NCI-H446 (cell line): ENCODE results near the gene HAND2.

ENCODE experiments used
- DNase-seq, 2 experiments: peaks; one replicate each; lab custom pipeline; 2025; lab: John Stamatoyannopoulos, UW

HAND2 gene

DNA sequence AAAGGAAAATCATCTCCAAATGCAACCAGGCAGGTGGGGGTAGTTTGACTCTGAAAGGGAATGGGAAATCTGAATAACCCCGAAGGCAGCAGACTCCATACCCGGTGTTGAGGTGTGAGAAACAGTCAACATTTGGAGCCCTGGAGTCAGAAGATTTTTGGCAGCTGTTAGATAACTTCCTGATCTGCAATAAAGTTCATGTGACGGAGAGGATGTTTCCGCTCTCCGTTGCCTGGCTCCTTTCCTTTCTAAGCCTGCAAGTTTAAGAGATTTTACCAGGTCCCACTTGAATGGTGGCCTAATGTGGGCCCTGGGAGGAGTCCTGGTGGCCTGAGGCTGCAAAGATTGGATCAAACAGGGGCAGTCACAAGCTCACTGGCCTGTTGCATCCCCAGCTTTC is 27.7 kb downstream of the HAND2 start:
- no peak for DNase-seq

DNA sequence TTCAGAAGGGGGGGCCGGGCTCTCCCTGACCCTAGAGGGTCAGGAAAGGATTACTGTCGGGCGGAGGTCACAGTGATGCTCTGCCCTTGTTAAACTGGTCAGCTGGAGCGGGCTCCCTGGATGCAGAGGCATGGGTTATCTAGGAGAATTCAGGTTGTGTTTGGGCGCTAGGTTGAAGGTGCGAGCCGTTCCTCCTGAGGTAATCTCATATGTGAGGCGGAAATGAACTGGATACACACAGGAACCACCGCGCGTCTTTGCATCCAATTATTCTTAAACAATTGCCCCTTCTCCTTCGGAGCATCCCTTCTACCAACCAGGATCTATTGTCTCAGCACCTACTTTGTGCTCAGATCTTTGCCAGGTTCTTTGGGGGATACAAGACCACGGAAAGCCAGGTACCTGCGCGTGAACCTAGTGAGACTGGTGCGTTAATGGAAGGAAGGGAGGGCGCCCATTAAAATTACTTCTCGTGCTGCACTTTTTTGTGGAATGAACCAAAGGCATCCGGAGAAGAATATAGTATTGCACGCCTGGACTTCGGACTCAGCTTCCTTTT is 28.4 kb downstream of the HAND2 start:
- DNase-seq, result no peak

DNA sequence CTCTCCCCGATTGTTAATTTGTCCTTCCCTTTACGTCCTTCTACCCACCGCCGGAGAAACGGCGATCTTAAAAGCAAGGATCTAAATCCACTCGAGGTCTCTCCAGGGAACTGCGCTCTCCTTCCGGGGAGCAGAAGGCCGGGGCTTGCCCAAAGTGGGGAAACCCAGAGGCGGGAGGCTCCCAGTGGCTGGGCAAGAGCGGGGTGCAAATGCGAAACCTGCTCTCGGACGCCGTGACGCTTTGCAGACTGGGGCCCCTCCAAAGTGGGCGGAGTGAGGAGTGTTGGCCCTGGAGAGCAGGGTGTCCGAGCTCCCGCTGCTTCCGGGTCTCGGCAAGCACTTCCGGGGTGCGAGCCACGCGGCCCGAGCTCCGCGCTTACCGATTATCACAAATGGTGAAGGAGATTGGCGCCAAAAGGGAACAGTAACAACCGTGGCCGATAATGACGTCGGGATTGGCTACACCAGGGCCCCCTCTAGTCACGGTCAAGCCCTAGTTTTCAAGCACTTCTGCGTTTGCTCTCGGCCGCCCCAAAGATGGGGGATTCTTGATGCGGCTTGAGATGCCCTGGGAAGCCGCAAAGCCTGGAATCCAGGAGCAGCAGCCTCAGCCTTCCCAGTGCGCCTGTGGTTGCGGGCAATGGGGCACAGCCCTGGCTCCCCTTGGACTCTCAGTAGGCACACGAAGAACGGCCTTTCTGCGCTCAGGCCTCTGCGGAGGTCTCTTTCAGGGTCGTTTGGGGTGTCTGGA is 29.0 kb downstream of the HAND2 start:
- no peak for DNase-seq

DNA sequence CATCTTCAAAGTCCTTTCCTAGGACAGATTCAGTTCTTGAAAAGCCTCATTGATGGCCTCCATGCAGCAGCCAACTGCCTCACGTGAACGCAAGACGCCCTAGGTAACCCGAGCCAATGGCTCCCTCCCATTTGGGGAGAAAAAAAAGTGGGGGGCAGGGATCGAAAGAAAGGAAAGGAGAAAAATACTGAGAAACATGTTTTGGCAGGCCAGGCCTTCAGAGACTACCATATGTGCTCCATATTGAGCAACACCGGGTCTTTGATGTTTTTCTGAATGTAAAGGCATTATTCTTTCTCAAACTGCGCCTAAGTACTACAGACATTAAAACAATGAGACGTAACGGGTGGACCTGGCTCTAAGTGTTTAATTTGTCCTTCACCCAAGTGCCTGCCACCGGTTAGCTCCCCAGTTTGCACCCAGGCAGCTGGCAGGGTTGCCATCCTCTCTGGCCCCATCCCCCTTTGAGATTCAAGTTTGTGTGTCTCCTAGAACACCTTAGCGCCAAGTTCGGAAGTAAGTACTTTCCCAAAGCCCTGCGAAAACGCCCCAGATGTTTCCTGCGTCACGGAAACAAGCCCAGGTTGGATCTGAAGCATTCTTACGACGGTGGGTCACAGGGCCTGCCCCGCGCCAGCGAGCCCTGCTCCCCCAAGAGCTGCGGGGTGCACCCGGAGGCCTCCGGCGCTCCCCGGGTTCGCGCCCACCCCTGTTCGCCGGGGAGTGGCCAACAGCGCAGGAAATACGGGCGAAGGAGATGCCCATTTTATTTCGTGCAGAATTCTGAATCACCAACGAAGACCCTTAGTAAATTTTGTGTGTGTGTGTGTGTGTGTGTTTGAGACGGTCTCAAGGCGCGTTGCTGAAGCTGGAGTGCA is 30.1 kb downstream of the HAND2 start:
- DNase-seq, result peak in 1 of 2 experiments; percentile 41

DNA sequence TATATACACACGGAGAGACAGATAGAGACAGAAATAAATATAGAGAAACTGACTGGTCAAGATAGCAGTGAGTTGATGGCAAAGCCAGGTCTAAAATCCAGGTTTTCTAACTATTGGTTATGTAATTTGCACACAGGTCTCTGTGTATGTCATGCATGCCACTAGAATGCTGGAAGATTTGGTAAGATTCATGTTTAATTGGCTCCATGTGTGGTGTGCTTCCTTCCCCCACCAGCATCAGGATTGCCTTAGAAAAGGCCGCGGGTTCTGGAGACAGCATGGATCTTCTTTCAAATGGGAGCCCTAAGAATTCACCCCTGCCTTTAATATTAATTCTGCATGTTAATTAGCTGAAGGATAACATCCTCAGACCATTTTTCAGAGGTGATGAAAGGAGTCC is 31.3 kb downstream of the HAND2 start:
- DNase-seq, result no peak

DNA sequence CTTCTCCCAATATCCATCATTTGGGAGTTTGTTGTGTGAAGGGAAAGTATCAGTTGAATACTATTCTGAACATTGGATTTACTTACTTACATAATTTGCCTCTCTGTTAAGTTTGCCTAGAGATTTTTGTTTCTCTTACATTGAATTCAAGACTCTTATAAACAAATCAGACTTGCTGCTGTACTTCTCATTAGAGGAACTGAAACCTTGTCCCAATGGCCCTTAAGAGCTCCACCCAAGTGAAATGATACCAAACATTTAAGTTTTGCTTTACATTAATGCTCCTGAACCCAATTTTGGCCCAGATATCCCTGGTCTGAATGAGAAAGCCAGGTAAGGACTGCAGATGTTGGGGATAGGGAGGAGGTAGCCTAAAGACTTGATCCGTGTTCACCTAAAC is 32.0 kb downstream of the HAND2 start:
- DNase-seq, result no peak

DNA sequence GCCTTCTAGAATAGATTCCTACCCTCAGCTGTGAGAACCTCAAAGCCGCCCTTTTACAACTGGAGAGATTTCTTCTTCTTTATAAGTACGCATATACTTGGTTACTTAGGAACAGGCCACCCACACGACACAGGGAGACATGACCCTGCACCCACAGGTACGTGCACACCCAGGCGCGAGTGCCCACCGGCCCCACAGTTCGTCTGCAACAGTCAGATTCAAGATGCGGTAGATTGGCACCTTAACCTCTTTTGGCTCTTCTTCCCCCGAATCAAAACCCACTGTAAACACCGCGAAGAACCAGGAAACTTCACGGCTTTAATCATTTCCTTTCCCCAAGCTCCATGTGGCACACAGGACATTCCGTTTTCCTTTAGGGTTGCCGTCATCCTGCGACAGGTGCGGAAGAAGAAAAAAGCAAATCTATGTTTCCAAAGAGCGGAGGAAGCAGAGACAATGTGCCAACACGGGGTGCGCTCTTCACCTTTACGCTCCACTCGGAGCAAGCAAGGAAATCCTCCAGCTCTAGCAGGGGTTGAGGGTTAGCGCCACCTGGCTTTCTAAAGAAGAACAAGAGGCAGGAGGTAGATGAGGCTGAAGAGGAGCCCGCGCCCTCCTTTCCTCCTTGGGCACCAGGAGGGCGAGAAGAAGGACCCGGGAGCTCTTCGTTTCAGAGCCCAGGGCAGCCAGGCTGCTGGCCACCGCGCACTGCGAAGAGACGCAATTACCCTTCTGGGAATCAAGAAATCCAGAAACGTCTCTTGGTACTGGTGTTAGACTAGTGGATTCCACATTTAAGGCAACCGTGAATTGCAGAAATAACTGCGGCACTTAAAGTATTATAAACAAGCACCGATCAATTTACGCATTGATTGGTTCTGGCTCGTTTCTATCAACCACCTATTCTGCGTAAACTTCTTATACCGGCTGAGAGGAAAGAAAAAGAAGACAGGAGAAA is 35.7 kb downstream of the HAND2 start:
- peak in 1 of 2 experiments; percentile 60 for DNase-seq

DNA sequence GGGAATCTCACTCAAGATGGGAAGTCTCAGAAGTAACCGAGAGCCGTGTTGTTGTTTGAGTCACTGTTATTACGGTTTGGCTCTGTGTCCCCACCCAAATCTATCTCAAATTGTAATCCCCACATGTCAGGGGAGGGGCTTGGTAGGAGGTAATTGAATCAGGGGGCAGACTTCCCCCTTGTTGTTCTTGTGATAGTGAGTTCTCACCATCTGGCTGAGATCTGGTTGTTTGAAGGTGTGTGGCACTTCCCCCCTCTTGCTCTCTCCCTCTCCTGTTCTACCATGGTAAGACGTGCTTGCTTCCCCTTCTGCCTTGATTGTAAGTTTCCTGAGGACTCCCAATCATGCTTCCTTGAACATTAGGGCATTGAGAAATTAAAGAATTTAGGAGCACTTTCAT is 37.0 kb downstream of the HAND2 start:
- DNase-seq, result no peak

DNA sequence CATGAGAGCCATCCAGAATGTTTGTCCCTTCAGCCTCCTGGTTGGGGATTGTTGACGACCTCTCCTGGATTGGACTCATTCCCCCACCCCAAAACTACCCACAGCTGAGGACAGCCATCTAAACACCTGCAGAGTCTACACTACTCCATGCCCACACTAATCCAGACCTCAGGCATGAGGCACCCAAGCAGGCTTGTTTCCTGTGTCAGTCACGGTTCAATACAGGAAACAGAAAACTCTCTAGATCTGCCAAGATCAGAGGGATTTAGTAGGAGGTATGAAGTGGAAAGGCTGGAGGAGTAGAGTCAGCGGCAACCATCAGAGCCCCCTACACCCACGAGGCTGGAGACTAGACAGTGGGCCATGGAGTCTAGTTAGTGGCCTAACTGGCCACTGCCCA is 37.7 kb downstream of the HAND2 start:
- DNase-seq, result no peak

DNA sequence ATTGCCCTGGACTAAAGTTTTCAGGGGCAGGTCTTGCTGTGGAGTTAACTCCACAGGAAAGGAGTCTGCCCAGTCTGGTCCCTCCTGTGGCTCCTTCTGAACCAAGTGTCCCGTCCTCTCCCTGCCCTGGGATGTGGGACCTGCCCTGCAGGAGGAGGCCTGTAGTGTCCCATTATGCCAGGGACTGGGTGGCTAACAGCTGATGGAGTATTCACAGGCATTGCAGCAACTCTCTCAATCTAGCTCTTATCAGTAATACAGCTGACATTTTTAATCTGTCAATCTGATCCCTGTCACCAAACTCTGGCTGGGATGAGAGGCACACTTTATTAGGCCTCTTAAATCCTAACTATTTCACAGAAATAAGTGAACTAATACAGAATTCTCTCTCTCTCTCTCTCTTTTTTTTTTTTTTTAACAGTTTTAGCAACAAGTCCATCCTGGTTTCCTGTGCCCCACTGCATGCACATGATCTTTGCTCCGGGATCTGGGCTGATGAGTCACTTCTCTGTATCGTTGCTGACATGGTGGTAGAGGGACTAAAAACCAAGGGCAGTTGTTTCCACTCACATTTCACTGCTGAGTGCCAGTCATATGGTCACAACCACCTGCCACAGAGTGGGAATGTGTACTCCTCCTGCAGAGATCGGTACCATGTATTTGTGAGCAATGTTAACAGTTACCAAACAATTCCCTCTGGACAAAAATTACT is 39.1 kb downstream of the HAND2 start:
- DNase-seq, result no peak

DNA sequence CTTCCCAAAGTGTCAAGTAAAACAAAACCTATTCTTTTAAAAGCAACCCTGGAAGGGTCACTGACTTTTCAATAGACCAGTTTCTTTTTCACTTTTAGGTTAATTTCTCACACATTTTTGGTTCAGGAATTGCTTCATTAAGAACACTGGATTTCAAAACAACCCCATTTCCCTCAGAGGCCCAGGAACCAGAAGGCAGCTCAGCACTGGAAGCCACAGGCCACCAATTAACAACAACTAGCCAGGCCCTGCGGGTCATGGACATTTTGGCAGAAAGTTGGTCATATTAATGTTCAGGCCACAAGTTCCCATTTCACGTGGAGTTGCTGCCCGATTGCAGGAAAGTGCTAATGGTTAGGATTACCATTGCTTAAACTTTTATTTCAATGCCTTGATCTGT is 39.8 kb downstream of the HAND2 start:
- no peak for DNase-seq

DNA sequence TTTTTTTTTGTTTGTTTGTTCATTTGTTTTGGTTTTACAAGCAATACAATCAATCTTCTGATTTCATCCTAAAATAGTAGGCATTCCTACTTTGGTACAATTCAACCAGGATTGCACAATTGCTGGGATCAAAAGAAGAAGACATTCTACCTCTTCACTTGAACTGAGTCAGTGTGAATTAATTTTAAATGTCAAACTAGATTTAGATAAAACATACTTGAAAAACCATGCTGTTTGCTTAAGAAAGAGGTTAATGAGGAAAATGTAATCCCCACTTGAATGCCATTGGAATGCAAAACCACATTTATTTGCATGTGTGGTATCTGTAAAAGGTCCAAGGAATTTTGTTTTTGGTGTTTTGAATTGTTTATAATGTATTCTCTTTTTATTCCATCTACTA is 40.5 kb downstream of the HAND2 start:
- no peak for DNase-seq

DNA sequence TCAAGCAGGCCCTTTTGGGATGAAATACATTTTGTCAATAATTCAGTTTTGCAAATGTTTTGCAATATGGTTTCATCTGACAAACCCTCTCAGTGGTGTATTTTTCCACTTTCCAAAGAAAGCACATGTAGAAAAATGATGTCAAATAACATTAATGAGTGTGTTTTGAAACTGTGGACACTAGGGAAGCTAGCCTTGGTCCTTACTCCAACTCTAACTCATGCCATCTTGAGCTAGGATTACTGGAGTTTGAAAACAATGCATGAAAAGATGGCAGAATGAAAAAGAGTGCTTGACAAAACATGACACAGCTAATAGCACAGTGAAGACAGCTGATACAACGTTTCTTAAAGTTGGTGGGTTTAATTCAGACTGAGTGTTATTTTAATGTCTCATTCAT is 41.4 kb downstream of the HAND2 start:
- no peak for DNase-seq

DNA sequence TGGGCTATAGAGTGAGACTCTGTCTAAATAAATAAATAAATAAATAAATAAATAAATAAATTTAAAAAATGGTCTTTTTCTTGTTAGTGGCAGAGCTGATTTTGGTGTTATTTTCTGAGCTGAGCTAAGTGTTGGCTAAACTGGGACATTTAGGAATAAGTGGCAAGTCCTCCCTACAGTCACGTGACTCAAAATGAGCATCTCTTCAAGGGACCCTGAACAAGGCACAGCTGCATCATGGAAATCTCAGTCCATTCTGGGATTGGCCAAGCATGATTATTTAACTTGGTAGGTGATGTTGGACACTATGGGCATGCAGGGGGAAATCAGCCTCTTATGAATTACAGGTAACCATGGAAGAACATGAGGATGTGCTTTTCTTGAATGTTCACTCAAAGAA is 42.0 kb downstream of the HAND2 start:
- DNase-seq, result no peak

DNA sequence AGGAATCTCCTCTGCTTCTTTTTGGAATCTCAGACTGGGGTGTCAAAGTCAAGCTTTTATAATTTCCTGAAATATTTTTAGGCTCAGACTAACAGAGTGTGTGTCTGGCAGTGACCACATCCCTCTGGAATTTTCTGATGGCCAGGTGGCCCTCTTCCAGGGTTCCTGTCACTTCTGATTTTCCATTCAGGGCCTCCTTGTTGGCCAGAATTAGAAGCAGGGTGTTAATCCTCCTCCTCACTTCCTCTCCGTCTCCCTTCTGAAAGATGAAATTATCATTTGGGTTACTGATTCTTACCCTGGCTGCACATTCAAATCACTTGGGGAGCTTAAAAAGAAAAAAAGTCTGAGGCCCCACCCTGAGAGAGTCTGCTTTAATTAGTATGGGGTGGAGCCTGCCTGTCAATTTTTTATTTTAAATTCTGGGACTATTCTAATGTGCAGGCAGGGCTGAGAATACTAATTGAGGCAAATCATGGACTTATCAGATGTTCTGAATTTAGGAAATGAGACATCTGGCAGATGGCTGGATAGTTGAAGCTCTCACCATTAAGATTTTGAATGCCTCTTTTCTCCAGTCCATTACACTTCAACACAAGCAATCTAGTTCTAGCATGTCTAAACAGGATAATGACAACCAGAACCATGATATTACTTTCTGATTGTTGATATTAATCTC is 43.2 kb downstream of the HAND2 start:
- DNase-seq, result peak in 1 of 2 experiments; percentile 67

DNA sequence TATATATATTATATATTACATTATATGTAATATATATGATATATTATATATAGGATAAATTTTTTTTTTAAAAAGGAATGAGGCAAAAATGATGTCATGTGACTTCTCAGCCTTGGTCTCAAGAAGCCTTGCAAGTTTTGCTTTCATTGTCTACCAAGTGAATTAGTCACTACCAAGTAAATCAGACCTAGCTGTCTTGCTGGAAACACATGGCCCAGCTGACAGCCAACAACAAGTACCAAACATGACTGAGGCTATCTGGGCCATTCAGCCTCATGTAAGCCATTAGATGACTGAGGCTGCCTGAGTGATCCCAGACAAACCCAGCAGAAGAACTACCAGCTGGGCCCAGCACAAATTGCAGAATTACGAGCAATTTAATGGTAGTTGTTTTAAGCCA is 44.9 kb downstream of the HAND2 start:
- no peak for DNase-seq

DNA sequence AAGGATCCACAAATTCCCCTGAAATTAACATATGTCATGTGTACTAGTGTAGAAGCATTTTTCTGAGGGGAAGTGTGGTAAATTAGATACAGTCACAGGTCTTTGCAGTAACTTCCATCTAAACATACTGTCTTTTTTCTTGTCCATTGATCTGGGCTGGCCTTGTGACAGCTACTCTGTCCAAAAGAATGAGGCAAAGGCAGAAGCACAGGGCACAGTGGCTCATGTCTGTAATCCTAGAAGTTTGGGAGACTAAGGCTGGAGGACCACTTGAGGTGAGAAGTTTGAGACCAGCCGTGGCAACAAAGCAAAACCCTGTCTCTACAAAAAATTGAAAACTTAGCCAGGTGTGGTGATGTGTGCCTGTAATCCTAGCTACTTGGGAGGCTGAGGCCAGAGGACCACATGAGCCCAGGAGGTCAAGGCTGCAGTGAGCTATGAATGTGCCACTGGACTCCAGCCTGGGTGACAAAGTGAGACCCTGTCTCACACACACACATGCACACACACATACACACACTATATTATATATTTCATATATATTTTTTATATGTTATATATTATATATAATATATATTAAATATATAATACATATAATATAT is 47.6 kb downstream of the HAND2 start:
- DNase-seq, result no peak

DNA sequence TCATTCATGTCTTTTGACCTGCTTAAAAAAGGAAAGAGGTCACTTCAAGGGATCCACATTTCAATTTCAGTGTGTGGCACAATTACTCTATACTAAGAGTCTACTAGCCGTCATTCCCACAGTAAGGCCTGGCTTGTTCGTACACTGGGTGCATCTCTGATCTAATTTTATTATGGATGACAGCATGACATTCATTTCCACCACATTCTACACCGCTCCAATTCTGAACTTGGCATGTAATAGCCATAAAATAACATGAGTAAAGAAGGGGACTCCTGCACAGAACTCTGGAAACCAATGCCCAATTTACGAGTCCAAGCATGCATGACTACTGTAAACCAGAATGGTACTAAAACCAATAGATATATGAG is 51.1 kb downstream of the HAND2 start:
- no peak for DNase-seq

DNA sequence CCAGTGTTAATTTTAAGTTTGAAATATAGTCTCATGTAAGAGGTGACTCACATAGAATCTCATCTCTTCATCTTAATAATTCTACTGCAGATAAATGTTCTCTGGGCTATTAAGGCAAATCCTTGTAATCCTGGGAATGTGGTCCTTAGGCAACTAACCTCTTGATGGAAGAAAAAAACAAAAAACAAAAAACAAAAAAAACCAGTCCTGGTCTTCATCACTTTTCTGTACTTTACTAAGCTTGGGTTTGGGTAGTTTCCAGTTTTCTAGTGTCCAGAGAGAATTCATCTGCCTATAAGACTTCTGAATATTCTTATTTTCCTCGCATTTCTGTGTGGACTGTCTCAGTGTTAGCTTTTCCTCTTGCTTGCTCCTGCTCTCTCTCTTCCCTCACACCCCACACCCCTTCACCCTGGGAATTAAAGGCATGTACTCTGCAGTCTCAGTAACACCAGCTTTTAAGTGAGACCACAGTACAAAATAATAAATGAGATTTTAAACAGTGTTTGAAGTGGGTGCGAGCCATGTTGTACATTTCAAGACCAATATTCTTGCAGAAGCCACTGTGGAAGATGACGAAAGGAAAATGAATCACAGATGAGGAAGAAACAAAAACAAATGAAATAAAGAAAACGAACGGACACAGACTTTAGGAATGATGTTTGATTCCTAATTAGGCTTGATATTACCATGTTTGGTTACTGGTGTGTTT is 51.7 kb downstream of the HAND2 start:
- DNase-seq, result no peak

DNA sequence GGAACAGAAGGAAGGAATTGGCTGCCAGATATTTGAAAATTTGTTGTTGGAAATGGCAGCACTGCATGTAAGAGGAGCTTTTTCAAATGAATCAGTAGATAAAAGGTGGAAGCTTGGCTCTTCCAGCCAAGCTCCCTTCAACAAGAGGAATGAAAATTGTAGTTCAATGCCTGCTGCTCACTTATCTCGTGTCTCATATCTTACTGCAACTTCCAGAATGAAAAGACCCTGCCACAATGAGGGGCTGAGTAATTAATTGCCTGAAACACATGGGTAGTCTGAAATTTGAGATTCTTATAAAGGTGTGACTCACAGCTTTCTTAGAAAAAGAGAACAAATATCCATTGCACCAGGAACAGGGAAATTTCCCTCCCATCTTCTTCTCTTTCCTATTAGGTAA is 53.0 kb downstream of the HAND2 start:
- DNase-seq, result no peak
